Panc1 (cell line): Measurements from ENCODE around the gene GATA6. TPM values are rescaled to one million over a fixed set of nuclear protein-coding genes. Genes with fewer than 3 reads are reported as not detected.

ENCODE experiments used
- ATAC-seq: fragments of 200-7000 bp; cut with Tn5 transposase; 2 replicates; pipeline ENCODE4 v1.9.1; 2020; ENCODE audit warnings: mild to moderate bottlenecking, moderate library complexity
- BruUV-seq: library from RNA; stranded (reverse); fragments of 400-500 nt; replicated peaks from 2 replicates; lab custom pipeline; 2021; lab: Mats Ljungman, UMichigan
- CTCF ChIA-PET: fragments of 300-600 bp; sonication (Branson Sonifier 250); formaldehyde crosslinking; loops from one replicate; lab custom pipeline; 2022; ENCODE audit warnings: antibody characterized with exemption; lab: Charles Lee
- POLR2A ChIA-PET: fragments of 300-600 bp; sonication (Branson Sonifier 250); formaldehyde crosslinking; loops from one replicate; lab custom pipeline; 2022; ENCODE audit warnings: antibody characterized with exemption; lab: Charles Lee
- DNase-seq: peaks from one replicate; pipeline ENCODE4 v3.0.0-alpha.2; 2010; ENCODE audit warnings: low read depth, low spot score
- H3K27ac ChIP-seq: 2 replicates; pipeline ENCODE4 v1.5.1; 2011; ENCODE audit warnings: mild to moderate bottlenecking, low read length, inconsistent platforms
- H3K27me3 ChIP-seq: fragments of 200-500 bp; sonication (Bioruptor generic); 2 replicates; pipeline ENCODE4 v1.6.0; 2014; ENCODE audit warnings: low read length, inconsistent platforms; ENCODE audit not compliant: control insufficient read depth, insufficient read depth
- H3K36me3 ChIP-seq: fragments of 200-500 bp; sonication (Bioruptor generic); 2 replicates; pipeline ENCODE4 v1.5.1; 2014; ENCODE audit warnings: inconsistent platforms, mild to moderate bottlenecking, low read length, moderate library complexity; ENCODE audit not compliant: control insufficient read depth, insufficient read depth
- H3K4me1 ChIP-seq: 2 replicates; pipeline ENCODE4 v1.5.1; 2011; ENCODE audit warnings: inconsistent platforms, mild to moderate bottlenecking, low read length, moderate library complexity; ENCODE audit not compliant: control insufficient read depth, insufficient read depth
- H3K4me3 ChIP-seq, 2 experiments: 2 replicates each; pipeline ENCODE4 v1.5.1; 2011 to 2012; ENCODE audit warnings: low read depth in 2 of 2, low read length in 2 of 2, mild to moderate bottlenecking in 2 of 2, inconsistent platforms in 1 of 2, moderate library complexity in 1 of 2
- H3K9me3 ChIP-seq: fragments of 200-500 bp; sonication (Bioruptor generic); 2 replicates; pipeline ENCODE4 v1.5.1; 2014; ENCODE audit warnings: low read depth, mild to moderate bottlenecking, inconsistent platforms, low read length, moderate library complexity; ENCODE audit not compliant: control insufficient read depth, insufficient read depth
- CTCF ChIP-seq: fragments of 450-650 bp; IDR thresholded peaks from 2 replicates; pipeline ENCODE4 v1.5.1; 2017; ENCODE audit warnings: mild to moderate bottlenecking
- POLR2AphosphoS5 ChIP-seq: IDR thresholded peaks from 2 replicates; pipeline ENCODE4 v1.6.1; 2012; ENCODE audit warnings: mild to moderate bottlenecking, low read depth, low read length, moderate library complexity
- SIN3A ChIP-seq: IDR thresholded peaks from 2 replicates; pipeline ENCODE4 v1.6.1; 2012; ENCODE audit warnings: low read depth, mild to moderate bottlenecking, low read length, moderate library complexity, borderline replicate concordance; ENCODE audit not compliant: insufficient read depth
- TCF7L2 ChIP-seq: IDR thresholded peaks from 2 replicates; pipeline ENCODE4 v1.6.1; 2011; ENCODE audit warnings: mild to moderate bottlenecking, low read depth, low read length, inconsistent platforms
- in situ Hi-C: cut with HindIII; loops from 2 replicates; pipeline ENCODE4 v1.10.0; 2016; ENCODE audit warnings: low sequenced_read_pairs, low pct_unique_long_range_greater_than_20kb
- intact Hi-C: fragments of 100-400 bp; cut with micrococcal nuclease; formaldehyde crosslinking; loops from one replicate; pipeline ENCODE4 v1.10.0; 2022; ENCODE audit not compliant: unreplicated experiment
- total RNA-seq: library from RNA; stranded (reverse); gene quantifications from one replicate; pipeline ENCODE4 v1.2.1, GENCODE V29; 2021; ENCODE audit not compliant: unreplicated experiment
- TF ChIP-seq, protein P1 (sequence below), 2 experiments: IDR thresholded peaks; 2 replicates each; pipeline ENCODE4 v1.6.1; 2011 to 2012; ENCODE audit warnings: low read depth in 2 of 2, control low read depth in 1 of 2, low read length in 1 of 2, mild to moderate bottlenecking in 1 of 2, moderate library complexity in 1 of 2; ENCODE audit not compliant: insufficient read depth in 1 of 2

The GATA6 gene
- total RNA-seq, 1 experiment from 2014 or later: 0.51 TPM

DNA sequence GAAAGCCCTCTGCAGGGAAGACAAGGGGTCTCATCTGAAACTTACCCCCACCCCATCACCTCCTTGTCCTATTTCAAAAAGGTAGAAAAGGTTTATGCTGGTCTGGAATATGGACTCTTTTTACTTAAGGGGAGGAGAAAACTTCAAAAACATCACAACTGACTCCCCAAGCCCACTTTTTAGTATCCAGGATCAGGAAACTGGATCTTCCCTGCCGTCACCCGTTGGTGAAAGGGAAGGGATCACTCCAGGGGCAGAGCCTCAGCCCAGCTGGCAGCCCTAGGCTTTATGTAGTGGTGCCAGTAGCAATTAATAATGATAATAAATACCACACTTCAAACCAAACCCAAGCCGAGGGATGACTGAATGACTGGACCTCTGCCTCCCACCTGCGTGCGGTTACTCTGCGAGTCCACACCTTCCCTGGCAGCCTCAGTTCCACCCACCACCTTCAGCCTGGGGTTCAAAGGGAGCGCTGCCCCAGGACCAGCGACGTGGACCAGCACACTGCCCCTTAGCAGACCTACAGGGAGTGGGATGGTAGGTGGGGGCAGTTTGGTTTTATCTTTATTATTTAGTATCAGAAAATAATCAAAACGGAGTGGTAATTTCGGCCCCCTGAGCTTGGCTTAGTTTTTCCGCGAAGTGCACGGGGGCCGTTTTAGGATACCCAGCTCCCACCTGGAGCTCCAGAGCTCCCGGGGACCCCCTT lies 4.9 kb upstream of the GATA6 start:
- DNase-seq (no peak), ATAC-seq (no peak)
- Histone ChIP-seq H3K27me3 (peaks cover 63% of the 10 kb centered on the region), H3K4me3 (no peak overlapping the region), H3K4me1 (peaks cover 27% of the 10 kb centered on the region), H3K9me3 (no peaks in the 10 kb centered on the region), H3K36me3 (no peaks in the 10 kb centered on the region; the same call in 1 of the 2 replicates), H3K27ac (no peak overlapping the region)
- intact Hi-C loops (no loop called here), in situ Hi-C loops (no loop called here)
- ChIA-PET POLR2A (no interaction called here), CTCF (interaction anchor here (0.6 kb wide), 1 partner anchor 166 kb away, joined by 3 read pairs; no protein-coding TSS in a partner anchor)
- BruUV-seq: no TSS peak
- TF ChIP-seq, protein P1, sequence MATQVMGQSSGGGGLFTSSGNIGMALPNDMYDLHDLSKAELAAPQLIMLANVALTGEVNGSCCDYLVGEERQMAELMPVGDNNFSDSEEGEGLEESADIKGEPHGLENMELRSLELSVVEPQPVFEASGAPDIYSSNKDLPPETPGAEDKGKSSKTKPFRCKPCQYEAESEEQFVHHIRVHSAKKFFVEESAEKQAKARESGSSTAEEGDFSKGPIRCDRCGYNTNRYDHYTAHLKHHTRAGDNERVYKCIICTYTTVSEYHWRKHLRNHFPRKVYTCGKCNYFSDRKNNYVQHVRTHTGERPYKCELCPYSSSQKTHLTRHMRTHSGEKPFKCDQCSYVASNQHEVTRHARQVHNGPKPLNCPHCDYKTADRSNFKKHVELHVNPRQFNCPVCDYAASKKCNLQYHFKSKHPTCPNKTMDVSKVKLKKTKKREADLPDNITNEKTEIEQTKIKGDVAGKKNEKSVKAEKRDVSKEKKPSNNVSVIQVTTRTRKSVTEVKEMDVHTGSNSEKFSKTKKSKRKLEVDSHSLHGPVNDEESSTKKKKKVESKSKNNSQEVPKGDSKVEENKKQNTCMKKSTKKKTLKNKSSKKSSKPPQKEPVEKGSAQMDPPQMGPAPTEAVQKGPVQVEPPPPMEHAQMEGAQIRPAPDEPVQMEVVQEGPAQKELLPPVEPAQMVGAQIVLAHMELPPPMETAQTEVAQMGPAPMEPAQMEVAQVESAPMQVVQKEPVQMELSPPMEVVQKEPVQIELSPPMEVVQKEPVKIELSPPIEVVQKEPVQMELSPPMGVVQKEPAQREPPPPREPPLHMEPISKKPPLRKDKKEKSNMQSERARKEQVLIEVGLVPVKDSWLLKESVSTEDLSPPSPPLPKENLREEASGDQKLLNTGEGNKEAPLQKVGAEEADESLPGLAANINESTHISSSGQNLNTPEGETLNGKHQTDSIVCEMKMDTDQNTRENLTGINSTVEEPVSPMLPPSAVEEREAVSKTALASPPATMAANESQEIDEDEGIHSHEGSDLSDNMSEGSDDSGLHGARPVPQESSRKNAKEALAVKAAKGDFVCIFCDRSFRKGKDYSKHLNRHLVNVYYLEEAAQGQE (IDR thresholded peaks at IDR 0.05; ENCODE audit: insufficient read depth in 1 of 2, low read depth in 2 of 2, low read length in 1 of 2): no peak

GRCh38 chr18:22165049-22165602 lies 4.3 kb upstream of the GATA6 start:
- ChIA-PET POLR2A (no interaction called here), CTCF (interaction anchor here (0.6 kb wide), 1 partner anchor 167 kb away, joined by 3 read pairs; no protein-coding TSS in a partner anchor)
- Histone ChIP-seq H3K27me3 (peaks cover 62% of the 10 kb centered on the region), H3K4me3 (no peak overlapping the region), H3K36me3 (no peaks in the 10 kb centered on the region; the same call in 1 of the 2 replicates), H3K27ac (no peak overlapping the region), H3K9me3 (no peaks in the 10 kb centered on the region), H3K4me1 (peaks cover 27% of the 10 kb centered on the region)
- no peak for ATAC-seq
- TF ChIP-seq TCF7L2: no peak
- TF ChIP-seq POLR2AphosphoS5: no peak
- TF ChIP-seq SIN3A: no peak
- TF ChIP-seq CTCF: no peak
- TF ChIP-seq, protein P1 (IDR thresholded peaks at IDR 0.05; ENCODE audit: insufficient read depth in 1 of 2, low read depth in 2 of 2, low read length in 1 of 2): no peak
- in situ Hi-C loops: no loop called here
- intact Hi-C loops: no loop called here
- no peak for DNase-seq
- BruUV-seq: no TSS peak
